Sigmoid colon (tissue), 7 donors: ENCODE results near the gene ATP13A5. TPM values are rescaled to one million over a fixed set of nuclear protein-coding genes. Genes with fewer than 3 reads are reported as not detected.

Experiments
- DNase-seq: peaks from one replicate; pipeline ENCODE4 v3.0.0-alpha.2; 2019
- H3K27ac ChIP-seq, 4 donors: fragments of 200-600 bp; sonication (generic); one replicate each; pipeline ENCODE4 v1.5.1; 2016 to 2019; ENCODE audit warnings: mild to moderate bottlenecking in 1 of 4
- H3K27me3 ChIP-seq, 3 donors: fragments of 200-600 bp; sonication (generic); one replicate each; pipeline ENCODE4 v1.5.1; 2019; ENCODE audit warnings: mild to moderate bottlenecking in 1 of 3
- H3K36me3 ChIP-seq, 4 donors: fragments of 200-600 bp; sonication (generic); one replicate each; pipeline ENCODE4 v1.5.1; 2016 to 2019
- H3K4me1 ChIP-seq, 4 donors: fragments of 200-600 bp; sonication (generic); one replicate each; pipeline ENCODE4 v1.5.1; 2017 to 2019
- H3K4me3 ChIP-seq, 4 donors: fragments of 200-600 bp; sonication (generic); one replicate each; pipeline ENCODE4 v1.5.1; 2017 to 2019; ENCODE audit warnings: mild to moderate bottlenecking in 2 of 4, moderate library complexity in 1 of 4
- H3K9me3 ChIP-seq, 4 donors: fragments of 200-600 bp in 3 of 4; sonication (generic) in 3 of 4; one replicate each; pipeline versions ENCODE4 v1.5.1 to v1.6.1; 2013 to 2019
- CTCF ChIP-seq, 4 experiments: fragments of 450-650 bp in 3 of 4; fragments of 200-600 bp in 1 of 4; IDR thresholded peaks; one replicate each; pipeline ENCODE4 v1.5.1; 2016 to 2019; ENCODE audit warnings: antibody characterized with exemption in 4 of 4, mild to moderate bottlenecking in 3 of 4, moderate library complexity in 2 of 4
- EP300 ChIP-seq, 4 donors: sonication (generic); formaldehyde crosslinking; IDR thresholded peaks; one replicate each; pipeline ENCODE4 v1.6.1; 2017; ENCODE audit warnings: antibody characterized with exemption in 4 of 4
- POLR2A ChIP-seq, 2 donors: fragments of 450-650 bp; IDR thresholded peaks; one replicate each; pipeline ENCODE4 v1.6.1; 2016; ENCODE audit warnings: antibody characterized with exemption in 2 of 2, mild to moderate bottlenecking in 2 of 2, moderate library complexity in 2 of 2
- POLR2AphosphoS5 ChIP-seq, 4 donors: sonication (generic); formaldehyde crosslinking; IDR thresholded peaks; one replicate each; pipeline ENCODE4 v1.6.1; 2017; ENCODE audit warnings: antibody characterized with exemption in 4 of 4
- WGBS, 2 donors: extraction: QIAGEN DNeasy Blood & Tissue Kit; methylation state at CpG; one replicate each; pipeline ENCODE4 v1.1.7; 2013; 5-methylcytosine and 5-hydroxymethylcytosine counted together
- intact Hi-C: fragments of 100-400 bp; cut with DNase I; formaldehyde crosslinking; loops from one replicate; pipeline ENCODE4 v1.15.1; 2023
- polyA plus RNA-seq, 3 donors: library from polyadenylated mRNA; stranded (reverse); fragments of 200-250 nt; gene quantifications; one replicate each; pipeline ENCODE4 v1.2.3, GENCODE V29; 2013
- total RNA-seq, 4 donors: library from RNA; depleted of rRNA; stranded (reverse); fragments of >200 nt; gene quantifications; one replicate each; pipeline ENCODE4 v1.1.0, GENCODE V29; 2016
- donor health status: healthy with polysubstance abuse.
- donor health status: Bipolar disorder and iron deficiency.
- donor health status: healthy.

ATP13A5 gene
- total RNA-seq: 1 to 10 TPM in 1 of 4 donors, not detected in 3; 1.8 TPM
- under 1 TPM in 1 of 3 donors, not detected in 2; 0.16 TPM for polyA plus RNA-seq

- TF ChIP-seq CTCF (IDR thresholded peaks at IDR 0.05) (no peak), POLR2A (IDR thresholded peaks at IDR 0.05) (no peak), POLR2AphosphoS5 (IDR thresholded peaks at IDR 0.05) (no peak), EP300 (IDR thresholded peaks at IDR 0.05) (no peak)
- H3K9me3 ChIP-seq: no peaks in the 10 kb centered on the region
- DNase-seq: no peak
- H3K36me3 ChIP-seq: no peaks in the 10 kb centered on the region
- H3K27ac ChIP-seq: no peak within 1 kb of the TSS
- no peak within 1 kb of the TSS for H3K4me3 ChIP-seq
- no peaks in the 10 kb centered on the region for H3K27me3 ChIP-seq
- WGBS, 2 donors: 62 to 64% methylated on average over 6 of the region's 6 CpGs
- intact Hi-C loops: no loop called here
- no peaks in the 10 kb centered on the region for H3K4me1 ChIP-seq
Observed at GRCh38 chr3:193378706-193379105, at the start of gene ATP13A5. ATP13A5 (minus strand) TSS chr3:193378753; CDS start chr3:193378725, 28 bp downstream.

- WGBS, 2 donors: 88 to 95% methylated on average over 4 of the region's 4 CpGs
- H3K27ac ChIP-seq: no peak overlapping the region
- intact Hi-C loops: no loop called here
Observed at GRCh38 chr3:193418576-193419373, 40.2 kb upstream of the ATP13A5 start.

GRCh38 chr3:193416629-193417028 is 38.1 kb upstream of the ATP13A5 start:
- no peak overlapping the region for H3K27ac ChIP-seq
- H3K27me3 ChIP-seq: no peaks in the 10 kb centered on the region
- DNase-seq: no peak
- no peak for TF ChIP-seq EP300 (IDR thresholded peaks at IDR 0.05)
- no peak for TF ChIP-seq POLR2AphosphoS5 (IDR thresholded peaks at IDR 0.05)
- no peak for TF ChIP-seq POLR2A (IDR thresholded peaks at IDR 0.05)
- TF ChIP-seq CTCF (IDR thresholded peaks at IDR 0.05): no peak
- WGBS, 2 donors: 96 to 98% methylated on average over 2 of the region's 2 CpGs
- no peaks in the 10 kb centered on the region for H3K4me1 ChIP-seq
- no peak overlapping the region for H3K4me3 ChIP-seq
- no peaks in the 10 kb centered on the region for H3K36me3 ChIP-seq
- peaks cover 0 to 10% (median 3%) of the 10 kb centered on the region in 4 donors for H3K9me3 ChIP-seq
- intact Hi-C loops: no loop called here

More at GRCh38 chr3:193418576-193419373, 40.2 kb upstream of the ATP13A5 start:
- TF ChIP-seq POLR2AphosphoS5 (IDR thresholded peaks at IDR 0.05) (no peak), POLR2A (IDR thresholded peaks at IDR 0.05) (no peak), CTCF (IDR thresholded peaks at IDR 0.05) (no peak), EP300 (IDR thresholded peaks at IDR 0.05) (no peak)
- H3K4me3 ChIP-seq: no peak overlapping the region
- no peaks in the 10 kb centered on the region for H3K36me3 ChIP-seq
- no peak for DNase-seq
- H3K27me3 ChIP-seq: no peaks in the 10 kb centered on the region
- H3K9me3 ChIP-seq: peaks cover 0 to 10% (median 3%) of the 10 kb centered on the region in 4 donors
- no peaks in the 10 kb centered on the region for H3K4me1 ChIP-seq

GRCh38 chr3:193407688-193408087 is 29.1 kb upstream of the ATP13A5 start:
- Histone ChIP-seq H3K36me3 (no peaks in the 10 kb centered on the region), H3K4me3 (no peak overlapping the region), H3K27me3 (no peaks in the 10 kb centered on the region), H3K27ac (no peak overlapping the region), H3K4me1 (no peaks in the 10 kb centered on the region), H3K9me3 (no peaks in the 10 kb centered on the region)
- DNase-seq: no peak
- intact Hi-C loops: no loop called here
- TF ChIP-seq POLR2A (IDR thresholded peaks at IDR 0.05) (no peak), EP300 (IDR thresholded peaks at IDR 0.05) (no peak), POLR2AphosphoS5 (IDR thresholded peaks at IDR 0.05) (no peak), CTCF (IDR thresholded peaks at IDR 0.05) (no peak)
- 76 to 84% methylated on average over 1 of the region's 1 CpG for WGBS, 2 donors
